ENCODE results near the gene TXNDC8.

TXNDC8 gene

DNA sequence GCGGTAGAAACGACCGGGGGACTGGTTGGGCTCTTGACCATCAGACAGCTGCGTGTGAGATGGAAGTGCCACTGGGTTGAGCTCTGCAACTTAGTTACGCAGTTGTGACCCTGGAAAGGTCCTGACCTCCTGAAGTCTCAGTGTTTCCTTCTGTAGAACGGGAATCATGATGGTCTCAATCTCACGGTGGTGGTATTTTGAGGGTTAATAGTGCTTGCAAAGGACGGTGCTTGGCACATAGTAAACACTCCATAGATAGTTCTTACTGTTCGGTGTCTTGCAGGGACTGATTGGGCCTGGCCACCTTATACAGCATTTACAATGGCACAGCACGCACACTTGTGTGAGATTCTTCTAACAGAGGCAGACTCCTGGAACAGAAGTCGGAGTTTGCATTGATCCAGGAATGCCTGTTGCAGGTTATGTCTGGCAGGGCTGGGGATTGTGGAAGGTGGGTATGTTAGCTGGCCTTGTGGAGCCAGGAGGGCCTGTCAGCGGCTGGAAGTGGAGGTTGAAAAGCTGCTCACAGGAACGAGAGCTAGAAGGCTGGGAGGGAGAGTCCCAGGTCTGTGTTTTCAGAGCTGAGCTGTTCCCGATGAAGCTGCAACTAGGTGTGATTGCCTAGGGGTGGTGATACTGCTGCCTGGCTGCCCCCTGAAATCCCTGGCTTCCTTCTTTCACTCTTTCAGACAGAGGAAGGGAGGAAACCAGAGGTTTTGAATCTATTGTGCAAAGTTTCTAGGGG lies 80.4 kb downstream of the TXNDC8 start:
- Histone ChIP-seq H3F3A (ENCODE audit: low read depth) (no peaks in the 10 kb centered on the region), H3K79me2 (ENCODE audit: insufficient read depth, low read length) (peaks cover 40% of the 10 kb centered on the region), H3K9ac (ENCODE audit: low read depth, low read length, poor library complexity, severe bottlenecking) (peak overlapping the region; percentile 74), H3K4me1 (ENCODE audit: insufficient read depth, low read length, poor library complexity, severe bottlenecking) (peaks cover 36% of the 10 kb centered on the region), H3K27me3 (ENCODE audit: insufficient read depth, low read length, poor library complexity, severe bottlenecking) (peaks cover 4% of the 10 kb centered on the region), H3K4me3 (ENCODE audit: low read length, poor library complexity, severe bottlenecking) (peak overlapping the region; percentile 83), H3K4me2 (ENCODE audit: low read depth, low read length, poor library complexity, severe bottlenecking) (peak overlapping the region; percentile 84), H3K9me2 (replicated peaks; ENCODE audit: low read depth, low read length) (no peaks in the 10 kb centered on the region), H4K20me1 (ENCODE audit: insufficient read depth, low read length, poor library complexity, severe bottlenecking) (peaks cover 37% of the 10 kb centered on the region), H2AFZ (ENCODE audit: low read length) (peak overlapping the region; percentile 93), H3K36me3 (ENCODE audit: insufficient read depth, low read length) (no peaks in the 10 kb centered on the region), H3K9me3 (ENCODE audit: insufficient read depth, low read depth, low read length) (no peaks in the 10 kb centered on the region)
- TF ChIP-seq, protein P1, sequence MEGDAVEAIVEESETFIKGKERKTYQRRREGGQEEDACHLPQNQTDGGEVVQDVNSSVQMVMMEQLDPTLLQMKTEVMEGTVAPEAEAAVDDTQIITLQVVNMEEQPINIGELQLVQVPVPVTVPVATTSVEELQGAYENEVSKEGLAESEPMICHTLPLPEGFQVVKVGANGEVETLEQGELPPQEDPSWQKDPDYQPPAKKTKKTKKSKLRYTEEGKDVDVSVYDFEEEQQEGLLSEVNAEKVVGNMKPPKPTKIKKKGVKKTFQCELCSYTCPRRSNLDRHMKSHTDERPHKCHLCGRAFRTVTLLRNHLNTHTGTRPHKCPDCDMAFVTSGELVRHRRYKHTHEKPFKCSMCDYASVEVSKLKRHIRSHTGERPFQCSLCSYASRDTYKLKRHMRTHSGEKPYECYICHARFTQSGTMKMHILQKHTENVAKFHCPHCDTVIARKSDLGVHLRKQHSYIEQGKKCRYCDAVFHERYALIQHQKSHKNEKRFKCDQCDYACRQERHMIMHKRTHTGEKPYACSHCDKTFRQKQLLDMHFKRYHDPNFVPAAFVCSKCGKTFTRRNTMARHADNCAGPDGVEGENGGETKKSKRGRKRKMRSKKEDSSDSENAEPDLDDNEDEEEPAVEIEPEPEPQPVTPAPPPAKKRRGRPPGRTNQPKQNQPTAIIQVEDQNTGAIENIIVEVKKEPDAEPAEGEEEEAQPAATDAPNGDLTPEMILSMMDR (conservative IDR thresholded peaks at IDR 0.05; ENCODE audit: low read length): no peak
- no peak for TF ChIP-seq EZH2phosphoT487 (IDR thresholded peaks at IDR 0.05; ENCODE audit: borderline replicate concordance)

- Histone ChIP-seq H3K4me3 (ENCODE audit: low read length, poor library complexity, severe bottlenecking) (peak within 1 kb of the TSS; percentile 83), H3F3A (ENCODE audit: low read depth) (no peaks in the 10 kb centered on the region), H3K4me1 (ENCODE audit: insufficient read depth, low read length, poor library complexity, severe bottlenecking) (peaks cover 42% of the 10 kb centered on the region), H3K9me3 (ENCODE audit: insufficient read depth, low read depth, low read length) (no peaks in the 10 kb centered on the region), H3K4me2 (ENCODE audit: low read depth, low read length, poor library complexity, severe bottlenecking) (peak within 1 kb of the TSS; percentile 96), H3K27me3 (ENCODE audit: insufficient read depth, low read length, poor library complexity, severe bottlenecking) (peaks cover 4% of the 10 kb centered on the region), H3K36me3 (ENCODE audit: insufficient read depth, low read length) (no peaks in the 10 kb centered on the region), H3K79me2 (ENCODE audit: insufficient read depth, low read length) (peaks cover 48% of the 10 kb centered on the region), H4K20me1 (ENCODE audit: insufficient read depth, low read length, poor library complexity, severe bottlenecking) (peaks cover 45% of the 10 kb centered on the region), H3K9ac (ENCODE audit: low read depth, low read length, poor library complexity, severe bottlenecking) (peak within 1 kb of the TSS; percentile 85), H3K9me2 (replicated peaks; ENCODE audit: low read depth, low read length) (no peaks in the 10 kb centered on the region), H2AFZ (ENCODE audit: low read length) (peak within 1 kb of the TSS; percentile 93)
- TF ChIP-seq, protein P1 (conservative IDR thresholded peaks at IDR 0.05; ENCODE audit: low read length): no peak
- TF ChIP-seq EZH2phosphoT487 (IDR thresholded peaks at IDR 0.05; ENCODE audit: borderline replicate concordance): no peak
Observed at GRCh38 chr9:110256380-110257096, 81.1 kb downstream of the TXNDC8 start, which contains the start of gene TXN. Gene TXN (minus strand): TSS chr9:110256507. CDS start chr9:110256435, 72 bp downstream.

- peak overlapping the region; percentile 85 for H3K9ac ChIP-seq (ENCODE audit: low read depth, low read length, poor library complexity, severe bottlenecking)
- H3K4me3 ChIP-seq (ENCODE audit: low read length, poor library complexity, severe bottlenecking): peak overlapping the region; percentile 83
- peaks cover 50% of the 10 kb centered on the region for H3K4me1 ChIP-seq (ENCODE audit: insufficient read depth, low read length, poor library complexity, severe bottlenecking)
- no peaks in the 10 kb centered on the region for H3K9me3 ChIP-seq (ENCODE audit: insufficient read depth, low read depth, low read length)
- H3K36me3 ChIP-seq (ENCODE audit: insufficient read depth, low read length): peaks cover under 1% of the 10 kb centered on the region; the same call in 1 of the 2 replicates
- H3K4me2 ChIP-seq (ENCODE audit: low read depth, low read length, poor library complexity, severe bottlenecking): peak overlapping the region; percentile 96
- no peak for TF ChIP-seq EZH2phosphoT487 (IDR thresholded peaks at IDR 0.05; ENCODE audit: borderline replicate concordance)
- TF ChIP-seq, protein P1 (conservative IDR thresholded peaks at IDR 0.05; ENCODE audit: low read length): no peak
- peak overlapping the region; percentile 82 for H2AFZ ChIP-seq (ENCODE audit: low read length)
- peaks cover 56% of the 10 kb centered on the region for H3K79me2 ChIP-seq (ENCODE audit: insufficient read depth, low read length)
- H3K27me3 ChIP-seq (ENCODE audit: insufficient read depth, low read length, poor library complexity, severe bottlenecking): peaks cover 4% of the 10 kb centered on the region
- no peaks in the 10 kb centered on the region for H3K9me2 ChIP-seq (replicated peaks; ENCODE audit: low read depth, low read length)
- peaks cover 53% of the 10 kb centered on the region for H4K20me1 ChIP-seq (ENCODE audit: insufficient read depth, low read length, poor library complexity, severe bottlenecking)
- no peaks in the 10 kb centered on the region for H3F3A ChIP-seq (ENCODE audit: low read depth)
Observed at GRCh38 chr9:110255463-110256379, 81.9 kb downstream of the TXNDC8 start.
